K562 (cell line): Measurements from ENCODE around the gene GPC3. TPM values are rescaled to one million over a fixed set of nuclear protein-coding genes. Genes with fewer than 3 reads are reported as not detected.

Source experiments
- ATAC-seq: fragments of 200-7000 bp; cut with Tn5 transposase; 3 replicates; pipeline ENCODE4 v1.9.1; 2020; ENCODE audit warnings: moderate library complexity
- BruUV-seq: library from RNA; stranded (reverse); fragments of 400-500 nt; replicated peaks from 2 replicates; lab custom pipeline; 2021; lab: Mats Ljungman, UMichigan
- CTCF ChIA-PET: fragments of 300-600 bp; formaldehyde crosslinking; extraction: SDS; loops from one replicate; lab custom pipeline; 2021; ENCODE audit warnings: low intra/inter-chr PET ratio; lab: Yijun Ruan, JAX
- POLR2A ChIA-PET: fragments of 300-600, 350-650 bp; sonication (Branson Sonifier 250); formaldehyde crosslinking; extraction: SDS; loops from one replicate; lab custom pipeline; 2021; ENCODE audit warnings: antibody characterized with exemption, inconsistent platforms; lab: Yijun Ruan, JAX
- DNase-seq, 4 experiments: peaks; one replicate each; pipeline versions ENCODE4 v3.0.0 to v3.0.0-alpha.2; 2011 to 2018; ENCODE audit warnings: low spot score in 3 of 4, mixed read lengths in 3 of 4; ENCODE audit errors: extremely low read depth in 1 of 4
- FAIRE-seq: peaks from 2 replicates; lab custom pipeline; 2011; peaks lifted over from hg19 to GRCh38; lab: Jason Lieb, UNC
- H2AFZ ChIP-seq: 2 replicates; pipeline ENCODE4 v1.6.0; 2011; ENCODE audit warnings: low read depth, low read length, control low read depth, inconsistent platforms
- H3K27ac ChIP-seq: fragments of 200-600 bp; 3 replicates; pipeline ENCODE4 v1.8.0; 2011; ENCODE audit warnings: low read depth, mild to moderate bottlenecking, control low read depth, inconsistent platforms, low read length, moderate library complexity, mixed read lengths; ENCODE audit errors: extremely low read depth
- H3K27me3 ChIP-seq, 2 experiments: fragments of 300-600 bp in 1 of 2; 2 replicates in 1 of 2; 3 replicates in 1 of 2; pipeline versions ENCODE4 v1.6.0 to v1.8.0; 2011; ENCODE audit warnings: inconsistent platforms in 2 of 2, low read length in 2 of 2, mild to moderate bottlenecking in 1 of 2, mixed read lengths in 1 of 2, moderate library complexity in 1 of 2; ENCODE audit not compliant: control insufficient read depth in 2 of 2, insufficient read depth in 2 of 2
- H3K36me3 ChIP-seq: fragments of 300-600 bp; 3 replicates; pipeline ENCODE4 v1.8.0; 2011; ENCODE audit warnings: mild to moderate bottlenecking, low read length, inconsistent platforms; ENCODE audit not compliant: control insufficient read depth, insufficient read depth
- H3K4me1 ChIP-seq, 2 experiments: fragments of 200-600 bp in 1 of 2; replicated peaks in 1 of 2; 2 replicates in 1 of 2; 3 replicates in 1 of 2; pipeline versions ENCODE4 v1.5.1 to v1.8.0; 2011; ENCODE audit warnings: inconsistent platforms in 2 of 2, low read length in 2 of 2, mild to moderate bottlenecking in 1 of 2, mixed read lengths in 1 of 2, moderate library complexity in 1 of 2; ENCODE audit not compliant: control insufficient read depth in 2 of 2, insufficient read depth in 2 of 2
- H3K4me2 ChIP-seq: 2 replicates; pipeline ENCODE4 v1.6.1; 2011; ENCODE audit warnings: low read length, control low read depth, inconsistent platforms, mixed read lengths; ENCODE audit not compliant: insufficient read depth
- H3K4me3 ChIP-seq: fragments of 200-600 bp; sonication (generic), shearing (Covaris generic); 2 replicates; pipeline ENCODE4 v1.5.1; 2016; ENCODE audit warnings: control low read depth, inconsistent platforms
- H3K79me2 ChIP-seq: fragments of 200-600 bp; 3 replicates; pipeline ENCODE4 v1.8.0; 2011; ENCODE audit warnings: low read length, inconsistent platforms; ENCODE audit not compliant: control insufficient read depth, insufficient read depth
- H3K9ac ChIP-seq, 2 experiments: 2 replicates each; pipeline versions ENCODE4 v1.6.0 to v1.6.1; 2011; ENCODE audit warnings: low read depth in 2 of 2, low read length in 2 of 2, control low read depth in 1 of 2, inconsistent platforms in 1 of 2, mild to moderate bottlenecking in 1 of 2, mixed read lengths in 1 of 2; ENCODE audit not compliant: insufficient read depth in 1 of 2
- H3K9me1 ChIP-seq: one replicate; pipeline ENCODE4 v1.6.0; 2011; ENCODE audit warnings: inconsistent platforms, mild to moderate bottlenecking, low read length, moderate library complexity; ENCODE audit not compliant: control insufficient read depth, insufficient read depth
- H3K9me3 ChIP-seq: replicated peaks from 2 replicates; pipeline ENCODE4 v1.5.1; 2011; ENCODE audit warnings: low read depth, low read length, inconsistent platforms; ENCODE audit not compliant: control insufficient read depth, insufficient read depth
- H4K20me1 ChIP-seq: replicated peaks from 2 replicates; pipeline ENCODE4 v1.6.1; 2011; ENCODE audit warnings: low read length, inconsistent platforms, mixed read lengths; ENCODE audit not compliant: control insufficient read depth, insufficient read depth
- C11orf30 ChIP-seq: fragments of 450-650 bp; IDR thresholded peaks from 2 replicates; pipeline ENCODE4 v1.6.1; 2016; ENCODE audit warnings: low read depth, mild to moderate bottlenecking
- CHCHD3 ChIP-seq: fragments of 250-450 bp; sonication (Bioruptor Pico); IDR thresholded peaks from 2 replicates; pipeline ENCODE4 v2.1.2; 2022; ENCODE audit warnings: mild to moderate bottlenecking
- ILK ChIP-seq: fragments of 450-650 bp; IDR thresholded peaks from 2 replicates; pipeline ENCODE4 v1.6.1; 2016; ENCODE audit warnings: missing genetic modification characterization, low read depth, mild to moderate bottlenecking, missing compliant biosample characterization, moderate library complexity, borderline replicate concordance
- MAZ ChIP-seq, 2 experiments: fragments of 450-650 bp in 1 of 2; sonication (generic) in 1 of 2; formaldehyde crosslinking; IDR thresholded peaks in 1 of 2; conservative IDR thresholded peaks in 1 of 2; 2 replicates each; pipeline versions ENCODE4 v1.4.0 to v1.5.0; 2020; ENCODE audit warnings: mild to moderate bottlenecking in 1 of 2, missing genetic modification reagents in 1 of 2
- PCBP1 ChIP-seq: fragments of 200-400 bp; formaldehyde crosslinking; IDR thresholded peaks from 2 replicates; pipeline ENCODE4 v1.6.1; 2018; ENCODE audit warnings: mild to moderate bottlenecking, low read depth, low read length; ENCODE audit not compliant: poor library complexity, severe bottlenecking
- SP2 ChIP-seq: IDR thresholded peaks from 2 replicates; pipeline ENCODE4 v1.6.1; 2011; ENCODE audit warnings: mild to moderate bottlenecking, low read depth, low read length, moderate library complexity; ENCODE audit not compliant: poor library complexity, severe bottlenecking; ENCODE audit errors: extremely low read depth
- SREBF1 ChIP-seq: fragments of 150-350 bp; IDR thresholded peaks from 2 replicates; pipeline ENCODE4 v1.6.1; 2014; ENCODE audit warnings: antibody characterized with exemption, low read depth, low read length, borderline replicate concordance
- ZNF551 ChIP-seq: fragments of 250-450 bp; sonication (Bioruptor Pico); IDR thresholded peaks from 2 replicates; pipeline ENCODE4 v1.5.0; 2021; ENCODE audit warnings: mild to moderate bottlenecking, moderate library complexity
- WGBS: fragments of 100-300 bp; shearing (Covaris generic); methylation state at CpG from one replicate; pipeline ENCODE4 v1.1.6; 2016; ENCODE audit warnings: low coverage, mixed read lengths; ENCODE audit not compliant: insufficient coverage; ENCODE audit errors: missing lambda C conversion rate; 5-methylcytosine and 5-hydroxymethylcytosine counted together
- in situ Hi-C: fragments of 300-500 bp; cut with MboI; formaldehyde crosslinking; loops from 4 replicates; pipeline ENCODE4 v1.15.0; 2018; ENCODE audit warnings: inconsistent platforms, mixed read lengths
- intact Hi-C: fragments of 100-400 bp; cut with micrococcal nuclease; formaldehyde crosslinking; loops from 2 replicates; pipeline ENCODE4 v1.14.2; 2022
- polyA plus RNA-seq, 8 experiments: library from polyadenylated mRNA; depleted of rRNA in 4 of 8; stranded (reverse) in 5 of 8; unstranded in 3 of 8; fragments of >200 nt; fragmentation: Nextera tagmentation in 2 of 8; fragmentation: Illumina TruSeq in 1 of 8; extraction: Ambion mirVana in 2 of 8; extraction: Trizol in 1 of 8; gene quantifications; 2 replicates each; pipeline versions ENCODE4 v1.2.1 to v1.2.3, GENCODE V29; 2011 to 2014; ENCODE audit warnings: inconsistent platforms in 1 of 8, missing spikeins in 1 of 8
- total RNA-seq, 7 experiments: library from RNA; depleted of rRNA in 6 of 7; stranded (reverse); fragments of >200 nt in 6 of 7; fragmentation: Illumina TruSeq in 2 of 7; extraction: Trizol in 2 of 7; gene quantifications; 2 replicates each; pipeline versions ENCODE4 v1.2.1 to v1.2.3, GENCODE V29; 2011 to 2021; ENCODE audit warnings: low replicate concordance in 1 of 7

Gene GPC3
- total and polyA plus RNA-seq, 9 of the 15 experiments (the other 6 are each of a cell fraction or from before 2014, with no cell fraction given): 0.42 TPM; not detected in 8

DNA sequence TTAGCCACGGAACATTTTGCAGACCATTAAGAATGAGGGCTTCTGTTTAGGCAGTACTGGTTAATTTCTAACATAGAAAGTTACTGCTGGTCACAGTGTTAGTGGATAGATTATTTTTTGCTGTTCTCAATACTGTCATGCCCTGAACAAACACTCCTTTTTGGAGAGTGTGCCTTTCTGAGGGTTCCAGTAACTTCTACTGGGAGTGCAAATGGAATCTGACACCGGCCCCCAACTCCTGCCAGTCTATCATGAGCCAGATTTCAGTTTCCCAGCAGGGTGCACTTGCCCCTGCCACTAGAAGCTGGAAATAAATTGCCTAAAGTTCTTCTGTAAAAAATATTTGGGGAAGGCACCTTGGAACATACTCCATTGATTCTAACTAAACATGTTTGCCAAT, 345.7 kb downstream of the GPC3 start:
- 0% methylated on average over 1 of the region's 2 CpGs for WGBS
- Histone ChIP-seq H3K36me3 (no peaks in the 10 kb centered on the region), H3K4me1 (no peaks in the 10 kb centered on the region), H4K20me1 (no peaks in the 10 kb centered on the region), H3K4me3 (no peak overlapping the region), H3K9me1 (no peaks in the 10 kb centered on the region), H3K27ac (no peak overlapping the region), H3K27me3 (no peaks in the 10 kb centered on the region), H3K4me2 (no peak overlapping the region)
- in situ Hi-C loops: no loop called here
- intact Hi-C loops: no loop called here
- ATAC-seq: no peak
- CTCF ChIA-PET: no interaction called here
- DNase-seq: no peak
- no TSS peak for BruUV-seq
- TF ChIP-seq ILK (tag) (no peak), ZNF551 (CRISPR knock-in tag) (no peak), CHCHD3 (CRISPR knock-in tag) (no peak), C11orf30 (no peak), SP2 (no peak), PCBP1 (no peak), SREBF1 (no peak), MAZ (CRISPR knock-in tag; conservative IDR thresholded peaks at IDR 0.05 in 1 of 2, IDR thresholded peaks at IDR 0.05 in 1 of 2) (no peak)
- TF ChIP-seq, all 486 proteins: peak for 0
- no peak overlapping the region for H2AFZ ChIP-seq
- POLR2A ChIA-PET: interaction anchor here (0.7 kb wide), 1 partner anchor 32 kb away, joined by 3 read pairs; no protein-coding TSS in a partner anchor
- H3K9ac ChIP-seq: no peak overlapping the region
- H3K9me3 ChIP-seq: no peaks in the 10 kb centered on the region
- H3K79me2 ChIP-seq: no peaks in the 10 kb centered on the region
- FAIRE-seq: no peak
